Left lobe of liver (tissue), 2 donors: ENCODE measurements around the gene ZNF136. TPM values are rescaled to one million over a fixed set of nuclear protein-coding genes. Genes with fewer than 3 reads are reported as not detected.

ENCODE experiments used
- ATAC-seq: fragments of 200-7000 bp; cut with Tn5 transposase; one replicate; pipeline ENCODE4 v1.9.1; 2020; ENCODE audit warnings: mild to moderate bottlenecking, moderate library complexity
- DNase-seq: peaks from one replicate; pipeline ENCODE4 v3.0.0-alpha.2; 2020; ENCODE audit warnings: low spot score
- total RNA-seq: library from RNA; stranded (reverse); gene quantifications from one replicate; pipeline ENCODE4 v1.2.1, GENCODE V29; 2021
- donor health status: DM: no; HTN: no; CAD: no; lungs with moderate emphysema.
- donor health status: DM: no; HTN: yes; CAD: no.

Gene ZNF136
- 2.5 TPM for total RNA-seq

DNA sequence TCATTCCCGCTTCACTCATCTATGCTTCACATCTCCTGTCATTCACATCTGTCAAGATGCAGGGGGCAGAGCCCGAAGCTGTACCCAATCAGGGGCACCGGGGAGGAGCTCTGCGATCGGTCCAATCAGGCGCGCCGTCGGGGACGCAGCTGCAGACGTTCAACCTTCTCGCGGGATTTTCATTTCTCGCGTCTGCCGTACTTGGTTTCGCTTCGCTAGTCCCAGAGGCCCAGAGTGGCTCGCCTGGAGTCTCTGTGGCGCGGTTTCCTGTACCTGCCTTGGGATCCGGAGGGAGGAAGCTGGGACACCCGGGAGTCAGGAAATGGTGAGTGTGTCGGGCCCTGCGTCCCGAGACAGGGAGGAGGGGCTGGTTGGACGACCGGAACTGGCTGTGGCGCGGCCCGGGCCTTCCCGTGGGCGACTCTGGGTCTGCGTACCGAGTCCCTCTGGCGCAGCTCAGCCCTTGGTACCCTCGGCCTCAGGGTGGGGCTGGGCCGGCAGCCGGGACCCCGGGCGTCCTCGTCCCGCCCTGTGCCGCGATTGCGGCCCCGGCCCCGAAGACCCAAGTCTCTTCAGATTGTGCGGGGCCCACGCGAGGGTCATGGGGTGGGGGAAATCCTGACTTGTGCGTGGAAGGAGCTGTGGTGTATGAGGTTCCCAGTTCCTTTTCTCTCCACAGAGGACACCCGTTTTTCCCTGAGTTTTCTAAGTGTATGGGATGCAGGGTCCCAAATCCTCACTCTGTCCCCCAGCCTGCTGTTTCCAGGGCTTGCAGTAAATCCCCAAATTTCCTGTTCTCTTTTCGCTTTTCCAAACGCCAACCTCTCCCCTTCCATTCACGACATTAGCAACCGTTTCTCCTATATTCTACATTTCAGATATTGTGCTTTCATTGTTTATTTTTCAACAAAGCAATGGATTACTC lies at the start of gene ZNF136:
ZNF136 (plus strand) TSS at position 215 of the 925 bp plus-strand sequence; CDS start at position 323, 108 bp downstream.
- ATAC-seq, result peak; percentile 98
- DNase-seq, result peak; percentile 90

DNA sequence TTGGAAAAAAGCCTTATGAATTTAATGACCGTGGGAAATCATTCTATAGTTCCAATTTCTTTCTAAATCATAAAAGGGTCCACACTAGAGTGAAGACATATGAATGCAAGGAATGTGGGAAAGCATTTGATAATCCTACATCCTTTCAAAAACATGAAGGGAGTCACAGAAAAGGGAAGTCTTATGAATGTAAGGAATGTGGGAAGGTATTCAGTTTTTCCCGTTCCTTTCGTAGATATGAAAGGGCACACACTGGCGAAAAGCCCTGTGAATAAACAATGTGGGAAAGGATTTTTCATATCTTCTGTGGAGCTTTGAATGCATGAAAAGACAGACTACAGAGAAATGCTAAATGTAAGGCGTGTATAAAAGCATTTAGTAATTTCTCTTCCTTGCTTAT lies 49.8 kb upstream of the ZNF136 start:
- no peak for DNase-seq
- no peak for ATAC-seq

DNA sequence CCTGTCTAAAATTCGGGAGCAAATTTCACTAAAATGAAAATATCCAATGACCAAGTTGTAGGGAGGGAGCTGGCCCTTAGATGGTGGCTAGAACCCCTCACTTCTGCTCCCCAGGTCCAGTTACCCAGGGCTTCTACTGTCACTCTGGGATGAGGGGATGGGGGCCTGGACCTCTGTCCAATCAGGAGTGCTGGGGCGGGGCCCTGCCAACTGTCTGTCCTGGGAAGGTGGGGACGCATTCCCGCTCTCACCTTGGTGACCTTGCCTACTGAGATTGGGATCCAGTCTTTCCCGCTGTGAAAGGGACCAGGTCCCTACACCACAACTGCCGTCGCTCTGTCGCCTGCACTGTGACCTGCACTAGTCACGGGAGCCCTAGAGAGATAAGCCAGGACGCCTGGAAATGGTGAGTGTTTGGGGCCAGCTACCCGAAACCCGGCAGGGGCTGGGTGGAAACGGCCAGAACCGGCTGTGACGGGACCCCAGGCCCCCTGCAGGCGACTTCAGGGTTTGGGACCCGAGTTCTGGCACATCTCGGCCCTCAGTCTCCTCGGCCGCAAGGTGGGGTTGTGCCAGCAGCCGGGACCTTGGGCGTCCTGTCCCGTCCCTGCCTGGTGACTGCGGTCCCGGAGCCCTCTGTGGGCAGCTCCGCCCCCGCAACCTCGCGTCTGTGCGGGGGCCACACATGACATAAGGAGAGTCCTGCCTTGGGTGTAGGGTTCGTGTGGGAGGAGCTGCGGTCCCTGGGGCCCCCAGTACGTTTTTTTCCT lies 45.5 kb upstream of the ZNF136 start:
- DNase-seq (no peak), ATAC-seq (no peak)

DNA sequence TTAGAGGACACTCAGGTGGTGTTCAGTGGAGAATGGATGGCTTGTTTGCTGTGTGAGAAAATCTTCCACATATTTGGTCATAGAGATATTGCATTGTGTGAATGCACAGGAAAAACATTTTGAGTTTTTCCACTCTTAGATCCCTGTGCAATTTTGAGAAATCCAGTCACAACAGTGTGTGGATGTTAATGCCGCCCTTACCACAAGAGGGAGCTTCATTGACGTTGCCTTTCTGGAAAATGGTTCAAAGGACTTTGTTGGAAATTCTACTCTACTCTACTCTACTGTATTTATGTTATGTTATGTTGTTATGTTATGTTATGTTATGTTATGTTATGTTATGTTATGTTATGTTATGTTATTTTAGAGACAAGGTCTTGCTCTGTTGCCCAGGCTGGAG lies 36.2 kb upstream of the ZNF136 start:
- no peak for DNase-seq
- ATAC-seq, result peak; percentile 66

DNA sequence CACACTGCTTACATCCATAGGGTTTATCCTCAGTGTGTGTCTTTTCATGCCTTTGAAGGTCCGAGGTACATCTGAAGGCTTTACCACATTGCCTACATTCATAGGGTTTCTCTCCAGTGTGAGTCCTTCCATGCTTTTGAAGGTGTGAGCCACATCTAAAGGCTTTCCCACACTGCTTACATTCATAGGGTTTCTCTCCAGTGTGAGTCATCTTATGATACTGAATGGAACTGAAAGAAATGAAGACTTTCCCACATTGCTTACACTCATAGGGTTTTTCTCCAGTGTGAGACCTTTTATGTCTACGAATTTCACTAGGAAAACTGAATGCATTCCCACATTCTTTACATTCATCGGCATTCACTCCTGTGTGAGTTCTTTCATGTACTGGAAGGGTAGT lies 29.8 kb upstream of the ZNF136 start:
- DNase-seq, result no peak
- ATAC-seq, result no peak

DNA sequence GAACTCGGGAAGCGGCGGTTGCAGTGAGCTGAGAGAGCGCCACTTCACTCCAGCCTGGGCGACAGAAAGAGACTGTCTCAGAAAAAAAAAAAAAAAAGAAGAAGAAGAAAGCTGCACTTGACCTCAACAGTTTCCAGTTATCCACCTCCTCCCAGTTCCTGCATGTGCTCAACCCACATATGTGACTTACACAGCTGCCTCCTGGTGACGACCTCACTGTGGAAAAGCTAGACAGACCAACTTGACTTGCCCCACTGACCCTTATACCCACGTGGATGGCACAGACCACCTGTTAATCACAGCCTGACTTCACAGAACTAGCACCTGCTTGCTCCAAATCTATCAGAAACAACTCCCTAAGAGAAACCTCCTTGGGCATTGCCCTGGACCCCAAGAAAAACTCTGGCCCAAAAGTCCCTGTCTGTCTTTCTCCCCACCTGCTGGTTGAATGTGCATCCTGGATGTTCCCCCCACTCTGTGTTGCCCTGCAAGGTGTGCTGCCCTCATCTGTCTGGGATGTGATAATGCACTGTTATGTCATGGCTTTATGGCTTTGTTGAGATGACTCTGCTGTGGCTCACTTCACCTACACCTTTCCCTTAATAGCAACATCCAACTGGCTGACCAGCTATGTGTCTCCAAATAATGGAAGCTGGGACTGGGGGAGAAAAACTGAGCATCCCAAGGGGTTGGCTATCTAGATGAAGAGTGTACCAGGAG lies 25.5 kb upstream of the ZNF136 start:
- ATAC-seq, result no peak
- DNase-seq, result no peak

DNA sequence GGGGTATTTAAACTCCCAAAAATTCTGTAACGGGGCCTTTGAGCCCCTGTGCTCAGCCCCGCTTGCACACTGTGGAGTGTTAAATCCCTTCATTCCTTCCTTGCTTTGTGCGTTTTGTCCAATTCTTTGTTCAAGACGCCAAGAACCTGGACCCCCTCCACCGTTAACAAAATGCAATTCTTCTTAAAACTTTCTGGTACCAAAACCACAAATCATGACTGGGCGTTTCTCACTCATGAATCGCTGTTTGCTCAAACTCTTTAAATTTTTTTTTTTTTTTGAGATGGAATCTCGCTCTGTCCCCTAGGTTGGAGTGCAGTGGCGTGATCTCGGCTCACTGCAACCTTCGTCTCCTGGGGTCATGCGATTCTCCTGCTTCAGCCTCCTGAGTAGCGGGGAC lies 23.6 kb upstream of the ZNF136 start:
- DNase-seq, result no peak
- ATAC-seq, result no peak

DNA sequence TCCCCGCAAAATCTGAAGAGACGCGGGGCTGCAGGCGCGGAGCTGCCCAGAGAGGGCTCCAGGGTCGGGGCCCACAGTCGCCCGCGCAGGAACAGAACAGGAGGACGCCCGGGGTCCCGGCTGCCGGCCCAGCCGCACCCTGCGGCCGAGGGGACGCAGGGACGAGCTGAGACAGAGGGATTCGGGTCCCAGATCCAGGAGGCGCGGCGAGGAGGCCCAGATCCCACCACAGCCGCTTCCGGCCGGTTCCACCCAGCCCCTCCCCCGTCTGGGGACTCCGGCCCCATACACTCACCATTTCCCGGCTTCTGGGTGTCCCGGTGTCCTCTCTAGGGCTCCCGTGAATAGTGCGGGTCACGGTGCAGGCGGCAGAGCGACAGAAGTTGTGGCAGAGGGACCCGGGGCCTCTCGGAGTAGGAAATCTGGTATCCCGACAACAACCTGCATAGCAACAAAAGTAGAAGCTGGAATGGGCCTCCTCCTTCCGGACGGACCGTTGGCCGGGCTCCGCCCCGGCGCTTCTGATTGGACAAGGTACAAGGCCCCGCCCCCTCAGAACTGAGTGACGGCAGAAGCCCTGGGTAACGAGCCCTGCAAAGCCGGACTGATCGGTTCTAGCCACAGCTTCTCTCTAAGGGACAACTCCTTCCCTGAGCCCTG lies 22.9 kb upstream of the ZNF136 start, which contains the start of gene ZNF20:
ZNF20 (minus strand) TSS at position 466 of the 660 bp plus-strand sequence; CDS start at position 298, 168 bp downstream.
- ATAC-seq (peak; percentile 96), DNase-seq (peak; percentile 97)

DNA sequence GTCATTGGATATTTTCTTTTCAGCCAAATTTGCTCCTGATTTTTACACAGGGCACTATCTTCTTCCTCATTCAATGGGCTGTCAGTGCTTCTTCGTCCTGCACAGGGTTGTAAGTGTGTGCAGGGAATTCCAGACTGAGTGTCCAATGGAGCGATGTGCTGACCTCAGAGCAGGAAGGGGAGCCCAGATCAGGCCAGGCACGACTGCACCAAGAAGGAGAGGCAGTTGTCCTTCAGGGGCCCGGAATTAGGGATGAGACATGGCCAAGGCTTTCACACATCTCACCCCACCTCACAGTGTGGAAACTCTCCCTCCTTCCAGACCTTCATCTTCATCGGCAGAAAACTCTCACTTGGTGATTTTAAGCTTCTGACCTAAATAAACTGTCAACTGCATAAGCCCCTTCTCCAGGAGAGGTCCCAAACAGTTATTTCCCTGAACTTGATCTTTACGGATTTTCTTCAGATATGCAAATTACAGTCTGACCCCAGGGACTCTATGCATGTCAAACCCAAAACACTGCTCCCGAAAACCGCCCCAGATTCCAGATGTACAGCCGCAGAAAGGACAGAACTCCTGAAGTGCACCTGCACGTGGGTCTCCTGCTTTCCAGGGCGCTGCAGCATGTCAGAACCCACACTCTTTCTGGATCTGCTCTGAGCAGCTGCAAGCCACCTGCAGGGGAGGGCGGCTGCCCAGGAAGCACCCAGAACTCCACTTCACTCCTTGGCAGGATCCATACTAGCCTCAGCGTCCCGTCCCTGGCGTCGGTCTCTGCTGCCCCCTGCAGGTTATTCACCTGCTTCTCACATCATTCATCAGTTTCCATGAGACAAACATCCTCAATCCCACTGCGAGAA lies 22.1 kb upstream of the ZNF136 start:
- DNase-seq (peak; percentile 90), ATAC-seq (peak; percentile 90)

DNA sequence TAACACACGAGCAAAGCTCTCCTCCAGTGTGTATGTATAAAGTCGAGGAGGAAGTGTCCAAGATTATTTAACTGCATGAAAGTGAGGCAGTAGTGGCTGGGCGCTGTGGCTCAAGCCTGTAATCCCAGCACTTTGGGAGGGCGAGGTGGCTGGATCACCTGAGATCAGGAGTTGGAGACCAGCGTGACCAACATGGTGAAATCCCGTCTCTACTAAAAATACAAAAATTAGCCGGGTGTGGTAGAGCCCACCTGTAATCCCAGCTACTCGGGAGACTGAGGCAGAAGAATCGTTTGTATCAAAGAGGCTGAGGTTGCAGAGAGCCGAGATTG lies 21.5 kb upstream of the ZNF136 start:
- DNase-seq, result no peak
- no peak for ATAC-seq

DNA sequence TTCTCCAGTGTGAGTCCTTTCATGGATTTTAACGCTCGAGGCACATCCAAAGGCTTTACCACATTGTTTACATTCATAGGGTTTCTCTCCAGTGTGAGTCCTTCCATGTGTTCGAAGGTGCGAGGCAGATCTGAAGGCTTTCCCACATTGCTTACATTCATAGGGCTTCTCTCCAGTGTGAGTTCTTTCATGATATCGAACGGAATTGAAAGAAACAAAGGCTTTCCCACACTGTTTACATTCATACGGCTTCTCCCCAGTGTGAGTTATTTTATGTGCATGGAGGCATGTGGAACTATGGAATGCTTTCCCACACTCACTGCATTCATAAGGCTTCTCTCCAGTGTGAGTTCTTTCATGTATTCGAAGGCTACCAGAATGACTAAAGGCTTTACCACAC lies 17.5 kb upstream of the ZNF136 start:
- ATAC-seq (no peak), DNase-seq (no peak)

DNA sequence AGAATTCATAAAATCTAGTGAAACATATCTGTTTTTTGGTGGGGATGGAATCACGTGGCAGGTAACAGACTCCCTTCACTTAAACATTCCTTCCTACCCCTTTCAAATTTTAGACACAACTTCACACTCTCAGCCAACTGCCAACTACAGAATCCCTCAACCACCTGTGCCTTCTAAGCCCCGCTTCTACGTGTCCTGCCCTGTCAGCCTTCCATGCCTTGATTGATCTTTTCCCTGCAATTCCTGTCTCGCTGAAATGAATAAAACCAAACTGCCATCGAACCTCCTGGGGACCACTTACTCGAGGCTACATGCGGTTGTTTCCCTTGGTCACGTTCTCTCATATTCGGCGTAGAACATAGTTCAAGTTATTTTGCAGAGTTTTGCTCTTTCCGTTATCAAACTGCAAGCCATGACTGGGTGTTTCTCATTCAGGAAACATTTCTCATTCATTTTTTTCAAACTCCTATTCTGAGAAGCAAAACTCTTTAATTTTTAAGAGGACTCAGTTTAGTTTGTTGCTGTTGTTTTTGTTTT lies 7.5 kb upstream of the ZNF136 start:
- DNase-seq (no peak), ATAC-seq (no peak)

DNA sequence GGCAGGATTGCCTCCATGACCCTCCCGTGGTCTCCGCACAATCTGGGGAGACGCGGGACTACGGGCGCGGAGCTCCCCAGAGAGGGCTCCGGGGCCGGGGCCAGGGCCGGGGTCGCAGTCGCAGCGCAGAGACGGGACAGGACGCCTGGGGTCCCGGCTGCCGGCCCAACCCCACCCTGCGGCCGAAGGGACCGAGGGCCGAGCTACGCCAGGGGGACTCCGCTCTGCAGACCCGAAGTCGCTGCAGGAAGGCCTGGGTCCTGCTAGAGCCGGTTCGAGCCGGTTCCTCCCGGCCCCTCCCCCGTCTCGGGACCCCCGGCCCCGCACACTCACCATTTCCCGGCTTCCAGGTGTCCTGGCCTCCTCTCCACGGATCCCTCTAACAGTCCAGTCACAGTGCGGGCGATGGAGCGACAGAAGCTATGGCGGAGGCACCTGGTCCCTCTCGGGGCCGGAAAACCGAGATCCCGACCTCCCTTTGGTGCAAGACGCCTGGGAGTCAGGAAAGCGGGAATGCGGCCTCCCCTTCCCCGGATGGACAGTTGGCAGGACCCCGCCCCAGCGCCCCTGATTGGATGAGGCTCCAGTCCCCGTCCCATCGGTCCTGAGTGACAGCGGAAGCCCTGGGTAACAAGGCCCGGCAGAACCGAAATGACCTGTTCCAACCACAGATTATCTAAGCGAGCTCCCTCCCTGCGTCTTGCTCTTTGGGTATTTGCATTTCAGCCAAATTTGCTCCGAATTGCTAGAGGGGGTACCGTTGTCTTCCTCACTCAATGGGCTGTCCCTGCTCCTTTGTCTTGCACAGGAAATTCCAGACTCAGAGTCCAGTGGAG lies 6.5 kb upstream of the ZNF136 start, which contains the start of gene ZNF625:
ZNF625 (minus strand) TSS at position 512 of the 836 bp plus-strand sequence; CDS start at position 336, 176 bp downstream.
- ATAC-seq, result peak; percentile 97

DNA sequence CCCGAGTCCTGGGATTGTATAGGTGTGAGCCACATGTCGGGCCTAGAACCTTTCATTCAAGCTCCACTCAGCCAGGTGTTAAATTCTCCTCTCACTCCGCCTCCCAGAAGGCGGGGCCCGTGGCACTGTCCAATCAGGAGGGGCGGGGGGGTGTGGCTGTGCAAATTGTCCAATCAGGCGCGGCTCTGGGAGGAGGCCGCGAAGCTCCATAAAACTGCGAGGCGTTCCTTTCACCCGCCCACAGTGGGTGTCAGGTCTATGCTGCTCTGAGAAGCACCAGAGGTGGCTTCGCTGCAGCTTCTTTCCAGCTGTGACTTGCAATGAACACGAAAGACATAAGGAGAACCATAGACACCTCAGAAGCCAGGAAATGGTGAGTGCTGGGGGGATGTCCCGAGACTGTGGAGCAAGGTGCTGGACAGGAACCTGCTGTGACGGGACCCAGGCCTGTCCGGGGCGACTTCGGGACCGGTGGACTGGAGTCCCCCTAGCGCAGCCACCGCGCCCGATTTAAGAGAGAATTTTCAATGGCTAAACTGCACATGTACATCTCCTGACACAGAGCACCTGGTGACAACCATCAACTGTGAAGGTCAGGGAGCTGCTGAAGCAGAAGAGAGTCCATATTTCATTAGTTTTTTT lies 3.0 kb upstream of the ZNF136 start:
- DNase-seq, result no peak
- no peak for ATAC-seq

More for the DNA sequence above, 6.5 kb upstream of the ZNF136 start, which contains the start of gene ZNF625:
- peak; percentile 77 for DNase-seq

DNA sequence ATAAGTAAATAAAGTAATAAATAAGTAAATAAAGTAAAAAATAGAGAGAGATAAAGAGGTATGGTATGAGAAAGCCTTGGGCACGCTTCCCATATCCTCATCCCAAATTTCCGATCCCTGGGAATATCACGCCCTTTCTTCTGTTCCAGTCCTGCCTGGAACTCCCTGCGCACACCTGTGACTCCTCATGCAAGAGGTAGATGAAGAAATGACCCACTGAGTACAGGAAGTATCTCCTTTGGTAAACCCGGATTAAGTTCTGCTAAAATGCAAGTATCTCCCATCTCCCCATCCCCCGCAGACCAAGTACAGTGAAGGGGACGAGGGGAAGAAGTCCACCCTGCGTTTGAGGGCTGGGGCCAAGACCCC lies 399 bp upstream of the ZNF136 start:
- no peak for ATAC-seq
- no peak for DNase-seq

DNA sequence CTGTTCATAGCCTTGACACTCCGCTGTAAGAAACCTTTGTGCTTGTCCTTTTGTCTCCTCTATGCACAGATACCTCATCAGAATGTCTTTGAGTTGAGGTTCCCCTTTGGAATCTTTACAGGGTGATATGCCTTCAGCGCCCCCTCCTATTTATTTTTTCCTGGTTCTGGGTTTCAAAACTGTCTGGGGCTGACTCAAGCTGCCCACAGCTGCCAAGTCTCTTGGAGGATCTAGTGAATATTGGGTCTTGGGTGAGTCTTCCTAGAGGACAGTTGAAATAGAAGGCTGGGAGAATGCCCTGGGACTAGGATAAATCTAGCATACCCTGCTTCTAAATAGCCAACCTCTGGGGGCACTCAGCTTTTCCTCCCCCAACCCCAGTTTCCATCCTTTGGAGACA lies 930 bp downstream of the ZNF136 start:
- DNase-seq, result no peak
- no peak for ATAC-seq

DNA sequence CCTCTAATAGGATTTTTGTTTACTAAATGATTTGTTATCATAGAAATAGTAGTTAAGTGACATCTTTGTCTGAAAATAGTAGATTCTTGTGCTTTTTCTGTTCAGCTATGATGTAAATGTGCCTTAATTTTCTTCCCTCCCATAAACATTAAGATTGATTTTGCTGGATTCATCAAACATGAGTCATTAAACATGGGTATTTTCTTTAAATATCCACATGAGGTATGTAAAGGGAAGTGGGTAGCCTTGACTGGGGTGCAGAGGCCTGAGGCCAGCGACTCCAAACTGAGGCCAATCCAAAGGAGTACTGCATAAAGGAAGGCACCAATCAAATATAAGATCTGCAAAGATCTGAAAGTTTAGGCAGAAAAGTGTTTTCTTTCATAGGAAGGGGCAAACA lies 3.7 kb downstream of the ZNF136 start:
- DNase-seq, result no peak
- ATAC-seq, result no peak

DNA sequence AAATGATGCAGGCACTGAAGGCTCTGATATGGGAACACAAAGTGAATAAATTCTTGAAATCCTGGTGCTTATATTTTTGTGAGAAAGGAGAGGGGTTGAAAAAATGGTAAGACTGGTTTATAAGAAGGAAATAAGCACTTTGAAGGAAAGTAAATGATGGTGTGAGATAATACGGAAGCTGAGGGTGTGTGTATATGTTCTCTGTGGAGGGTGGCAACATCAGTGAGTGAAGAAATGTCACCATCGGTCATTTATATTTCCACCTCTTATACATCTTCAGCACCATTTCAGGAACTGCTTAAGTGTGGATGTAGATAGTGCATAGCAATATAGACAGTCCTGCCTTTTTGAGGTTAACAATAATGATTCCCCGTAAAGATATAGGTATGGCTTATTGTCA lies 17.5 kb downstream of the ZNF136 start:
- ATAC-seq (no peak), DNase-seq (no peak)
